HFFc6 (cell line): ENCODE data around the gene ATP2B2. TPM values are rescaled to one million over a fixed set of nuclear protein-coding genes. Genes with fewer than 3 reads are reported as not detected.
A peak's percentile ranks its signal among the peaks of the same experiment; 100 is the strongest.

ENCODE experiments used
- DNase-seq: peaks from one replicate; pipeline ENCODE4 v3.0.0-alpha.2; 2018
- H3K27ac Mint-ChIP-seq: 2 replicates; pipeline ENCODE4 v1.8.0; 2020; ENCODE audit warnings: mild to moderate bottlenecking, mixed read lengths
- H3K27me3 Mint-ChIP-seq: 2 replicates; pipeline ENCODE4 v1.8.0; 2021; ENCODE audit warnings: mild to moderate bottlenecking, moderate library complexity, mixed read lengths; ENCODE audit not compliant: insufficient read depth
- H3K36me3 Mint-ChIP-seq: 2 replicates; pipeline ENCODE4 v1.8.0; 2021; ENCODE audit warnings: low read depth, mixed read lengths
- H3K4me1 Mint-ChIP-seq: 2 replicates; pipeline ENCODE4 v1.8.0; 2020; ENCODE audit warnings: low read depth, mixed read lengths
- H3K4me3 Mint-ChIP-seq: 2 replicates; pipeline ENCODE4 v1.8.0; 2020; ENCODE audit warnings: mild to moderate bottlenecking, moderate library complexity, mixed read lengths
- H3K9me3 Mint-ChIP-seq: 2 replicates; pipeline ENCODE4 v1.8.0; 2020; ENCODE audit warnings: mild to moderate bottlenecking, mixed read lengths
- CTCF ChIP-seq: fragments of 200-600 bp; sonication (generic); IDR thresholded peaks from 2 replicates; pipeline ENCODE4 v1.5.0; 2021; ENCODE audit warnings: antibody characterized with exemption, mild to moderate bottlenecking
- total RNA-seq, 6 experiments: library from RNA; stranded (reverse); fragmentation: NEBNext Ultra II Directional; extraction: Animal tissue kit (Norgen Biotek cat#: 25700); gene quantifications; 2 replicates in 1 of 6; 3 replicates in 5 of 6; pipeline ENCODE4 v1.2.3, GENCODE V29; 2021

Gene ATP2B2
- total RNA-seq, 6 experiments from 2014 or later: not detected

- Mint-ChIP-seq H3K4me1 (peaks cover 25% of the 10 kb centered on the region), H3K36me3 (no peaks in the 10 kb centered on the region), H3K27me3 (peaks cover 27% of the 10 kb centered on the region), H3K27ac (no peak overlapping the region), H3K4me3 (no peak overlapping the region), H3K9me3 (no peaks in the 10 kb centered on the region)
- TF ChIP-seq CTCF: no peak
- no peak for DNase-seq
Measured at GRCh38 chr3:10404876-10405275, 100.5 kb downstream of the ATP2B2 start.

- peaks cover 27% of the 10 kb centered on the region for H3K27me3 Mint-ChIP-seq
Measured at GRCh38 chr3:10404377-10404776, 101.0 kb downstream of the ATP2B2 start.

GRCh38 chr3:10401990-10402761, 103.2 kb downstream of the ATP2B2 start:
- DNase-seq: no peak
- H3K4me3 Mint-ChIP-seq: no peak overlapping the region
- H3K27me3 Mint-ChIP-seq: peaks cover 32% of the 10 kb centered on the region
- H3K36me3 Mint-ChIP-seq: no peaks in the 10 kb centered on the region
- H3K9me3 Mint-ChIP-seq: no peaks in the 10 kb centered on the region
- no peak for TF ChIP-seq CTCF
- H3K4me1 Mint-ChIP-seq: peaks cover 5% of the 10 kb centered on the region; the same call in 1 of the 2 replicates
- no peak overlapping the region for H3K27ac Mint-ChIP-seq

More at GRCh38 chr3:10404377-10404776, 101.0 kb downstream of the ATP2B2 start:
- Mint-ChIP-seq H3K4me1 (peaks cover 20% of the 10 kb centered on the region), H3K9me3 (no peaks in the 10 kb centered on the region), H3K27ac (no peak overlapping the region), H3K36me3 (no peaks in the 10 kb centered on the region), H3K4me3 (no peak overlapping the region)
- DNase-seq: no peak
- no peak for TF ChIP-seq CTCF

GRCh38 chr3:10400749-10401495, 104.5 kb downstream of the ATP2B2 start:
- no peak for DNase-seq
- Mint-ChIP-seq H3K27ac (no peak overlapping the region), H3K27me3 (peaks cover 40% of the 10 kb centered on the region), H3K9me3 (no peaks in the 10 kb centered on the region), H3K36me3 (no peaks in the 10 kb centered on the region), H3K4me1 (peaks cover 5% of the 10 kb centered on the region; the same call in 1 of the 2 replicates), H3K4me3 (no peak overlapping the region)
- no peak for TF ChIP-seq CTCF

GRCh38 chr3:10400050-10400748, 105.2 kb downstream of the ATP2B2 start:
- DNase-seq: no peak
- peaks cover 39% of the 10 kb centered on the region for H3K27me3 Mint-ChIP-seq

More at GRCh38 chr3:10400050-10400748, 105.2 kb downstream of the ATP2B2 start:
- no peaks in the 10 kb centered on the region for H3K9me3 Mint-ChIP-seq
- no peak overlapping the region for H3K27ac Mint-ChIP-seq
- H3K4me3 Mint-ChIP-seq: no peak overlapping the region
- H3K4me1 Mint-ChIP-seq: peaks cover 5% of the 10 kb centered on the region; the same call in 1 of the 2 replicates
- peak; percentile 21; the same call in 1 of the 2 replicates for TF ChIP-seq CTCF
- H3K36me3 Mint-ChIP-seq: no peaks in the 10 kb centered on the region
